Measurements from ENCODE around the gene CAMKK2.
A peak's percentile ranks its signal among the peaks of the same experiment; 100 is the strongest.

The CAMKK2 gene

GRCh38 chr12:121279071-121279375 is 17.5 kb downstream of the CAMKK2 start:
- DNase-seq (ENCODE audit: low read depth) = no peak
- H3K4me3 ChIP-seq (ENCODE audit: low read length) = no peak overlapping the region
- TF ChIP-seq CTCF (IDR thresholded peaks at IDR 0.05; ENCODE audit: insufficient read depth, low read depth, low read length, missing control alignments) = no peak

GRCh38 chr12:121278169-121279070 is 18.1 kb downstream of the CAMKK2 start:
- TF ChIP-seq CTCF (IDR thresholded peaks at IDR 0.05; ENCODE audit: insufficient read depth, low read depth, low read length, missing control alignments) = no peak
- no peak for DNase-seq (ENCODE audit: low read depth)

GRCh38 chr12:121277374-121277759 is 19.1 kb downstream of the CAMKK2 start:
- H3K4me3 ChIP-seq (ENCODE audit: low read length) = no peak overlapping the region
- no peak for TF ChIP-seq CTCF (IDR thresholded peaks at IDR 0.05; ENCODE audit: insufficient read depth, low read depth, low read length, missing control alignments)
- peak; percentile 16 for DNase-seq (ENCODE audit: low read depth)

More at GRCh38 chr12:121278169-121279070, 18.1 kb downstream of the CAMKK2 start:
- H3K4me3 ChIP-seq (ENCODE audit: low read length) = no peak overlapping the region

- DNase-seq (ENCODE audit: low read depth) = no peak
- H3K4me3 ChIP-seq (ENCODE audit: low read length) = no peak overlapping the region
- TF ChIP-seq CTCF (IDR thresholded peaks at IDR 0.05; ENCODE audit: insufficient read depth, low read depth, low read length, missing control alignments) = no peak
Measured at GRCh38 chr12:121274036-121274763, 22.3 kb downstream of the CAMKK2 start.

- no peak overlapping the region for H3K4me3 ChIP-seq (ENCODE audit: low read length)
- no peak for DNase-seq (ENCODE audit: low read depth)
- no peak for TF ChIP-seq CTCF (IDR thresholded peaks at IDR 0.05; ENCODE audit: insufficient read depth, low read depth, low read length, missing control alignments)
Measured at GRCh38 chr12:121273364-121273896, 23.1 kb downstream of the CAMKK2 start.

GRCh38 chr12:121267822-121268221 is 28.7 kb downstream of the CAMKK2 start:
- no peak for DNase-seq (ENCODE audit: low read depth)
- H3K4me3 ChIP-seq (ENCODE audit: low read length) = no peak overlapping the region
- TF ChIP-seq CTCF (IDR thresholded peaks at IDR 0.05; ENCODE audit: insufficient read depth, low read depth, low read length, missing control alignments) = no peak
